ENCODE results near the gene PLCL2.

The PLCL2 gene

DNA sequence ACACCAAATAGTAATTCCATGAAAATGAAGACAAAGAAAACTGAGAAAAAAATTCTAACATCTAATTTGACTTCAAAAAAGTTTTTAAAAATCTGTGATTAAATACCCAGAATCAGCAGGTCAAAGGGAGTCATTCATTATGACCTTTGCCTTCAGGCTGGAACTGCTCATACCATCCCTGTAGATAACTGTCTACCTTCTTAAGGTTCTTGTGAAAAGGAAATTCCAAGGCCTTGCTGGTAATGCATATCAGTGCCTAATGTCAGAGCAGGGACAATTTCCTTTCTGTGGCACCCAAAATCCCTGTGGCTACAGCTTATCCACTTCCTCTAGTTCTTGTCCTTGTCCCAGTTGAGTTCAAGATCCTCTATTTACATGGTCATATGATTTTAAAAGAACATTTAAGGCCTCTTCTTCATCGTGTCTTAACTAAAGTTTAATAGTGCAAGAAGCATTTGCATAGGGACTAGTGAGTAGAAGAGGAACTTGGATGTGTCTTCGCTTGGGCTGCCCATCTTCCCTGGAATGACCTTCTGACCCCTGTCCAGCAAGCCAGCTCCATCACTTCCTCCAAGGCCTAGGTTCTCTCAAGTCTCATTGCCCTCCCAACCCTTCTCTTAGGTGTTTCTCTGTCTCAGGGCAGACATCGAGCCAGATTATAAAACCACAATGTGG lies 8.7 kb upstream of the PLCL2 start:
- DNase-seq (ENCODE audit: insufficient read length, low spot score) (no peak), FAIRE-seq (no peak)
- no peak for TF ChIP-seq SPI1 (IDR thresholded peaks at IDR 0.05; ENCODE audit: low read depth, low read length)
- no peak for TF ChIP-seq POLR2AphosphoS5 (IDR thresholded peaks at IDR 0.05; ENCODE audit: low read depth, low read length)
- no peak for TF ChIP-seq POLR2A (IDR thresholded peaks at IDR 0.05; ENCODE audit: low read depth, low read length)
- no peak for TF ChIP-seq TAF1 (IDR thresholded peaks at IDR 0.05; ENCODE audit: low read depth, low read length)
- TF ChIP-seq PAX5 (IDR thresholded peaks at IDR 0.05; ENCODE audit: insufficient read depth, low read length, severe bottlenecking): no peak
- no peak for TF ChIP-seq POU2F2 (IDR thresholded peaks at IDR 0.05; ENCODE audit: low read depth, low read length)

DNA sequence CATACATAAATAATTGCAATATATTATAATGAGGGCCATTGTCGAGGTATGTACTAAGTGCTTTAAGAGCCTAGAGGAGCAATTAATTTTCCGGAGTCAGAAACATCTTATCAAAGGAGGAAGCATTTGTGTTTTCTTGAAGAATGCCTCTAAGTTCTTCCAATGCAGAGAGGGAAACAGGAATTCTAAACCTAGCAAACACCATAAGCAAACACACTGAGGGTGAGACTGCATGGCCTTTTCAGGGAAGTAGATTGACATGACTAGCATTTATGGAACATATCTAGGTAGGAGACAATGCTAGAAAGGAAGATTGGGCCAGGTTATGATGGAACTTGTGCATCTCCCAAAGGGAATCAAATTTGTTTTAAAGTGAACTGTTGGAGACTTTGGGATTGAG lies 7.2 kb upstream of the PLCL2 start:
- TF ChIP-seq POU2F2 (IDR thresholded peaks at IDR 0.05; ENCODE audit: low read depth, low read length) (no peak), TAF1 (IDR thresholded peaks at IDR 0.05; ENCODE audit: low read depth, low read length) (no peak), SPI1 (IDR thresholded peaks at IDR 0.05; ENCODE audit: low read depth, low read length) (no peak), PAX5 (IDR thresholded peaks at IDR 0.05; ENCODE audit: insufficient read depth, low read length, severe bottlenecking) (no peak), POLR2AphosphoS5 (IDR thresholded peaks at IDR 0.05; ENCODE audit: low read depth, low read length) (no peak), POLR2A (IDR thresholded peaks at IDR 0.05; ENCODE audit: low read depth, low read length) (no peak)
- no peak for FAIRE-seq
- no peak for DNase-seq (ENCODE audit: insufficient read length, low spot score)

GRCh38 chr3:16877911-16878310 lies 6.8 kb upstream of the PLCL2 start:
- DNase-seq (ENCODE audit: insufficient read length, low spot score) (no peak), FAIRE-seq (peak; percentile 38)
- no peak for TF ChIP-seq POU2F2 (IDR thresholded peaks at IDR 0.05; ENCODE audit: low read depth, low read length)
- TF ChIP-seq PAX5 (IDR thresholded peaks at IDR 0.05; ENCODE audit: insufficient read depth, low read length, severe bottlenecking): no peak
- TF ChIP-seq POLR2A (IDR thresholded peaks at IDR 0.05; ENCODE audit: low read depth, low read length): no peak
- no peak for TF ChIP-seq POLR2AphosphoS5 (IDR thresholded peaks at IDR 0.05; ENCODE audit: low read depth, low read length)
- TF ChIP-seq SPI1 (IDR thresholded peaks at IDR 0.05; ENCODE audit: low read depth, low read length): no peak
- TF ChIP-seq TAF1 (IDR thresholded peaks at IDR 0.05; ENCODE audit: low read depth, low read length): no peak

DNA sequence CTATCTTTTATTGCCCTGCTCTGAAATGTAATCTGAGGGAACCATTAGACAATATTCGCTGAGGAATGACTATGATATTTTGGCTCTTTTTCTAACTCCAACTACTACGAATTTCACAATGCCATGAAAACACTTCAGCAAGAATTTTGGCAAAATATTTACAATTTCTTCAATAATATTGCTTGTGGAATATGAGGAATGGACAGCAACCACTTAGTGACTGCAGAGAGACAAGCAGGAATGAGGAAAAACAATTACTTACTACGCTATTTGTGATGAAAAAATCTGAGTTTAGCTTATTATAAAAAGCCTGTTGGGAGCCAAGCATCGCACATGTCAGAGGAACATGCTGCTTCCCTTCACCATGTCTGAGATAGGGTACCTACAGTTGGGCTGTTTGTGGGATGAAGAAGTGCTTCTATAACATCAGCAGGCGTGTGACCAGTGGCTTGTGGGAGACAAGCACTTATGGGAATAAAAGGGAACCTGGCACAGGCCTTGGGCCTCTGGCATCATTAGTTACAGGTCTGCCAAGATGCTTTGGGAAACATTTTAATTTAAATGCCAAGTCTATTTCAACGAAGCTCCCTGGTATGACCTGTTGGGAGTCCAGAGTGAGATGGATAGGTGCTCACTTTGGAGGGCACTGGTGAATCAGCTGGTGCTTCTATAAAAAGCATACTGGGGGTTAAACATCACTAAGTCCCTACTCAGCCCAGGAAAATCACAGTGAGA lies 2.7 kb upstream of the PLCL2 start:
- DNase-seq (ENCODE audit: insufficient read length, low spot score) (no peak), FAIRE-seq (no peak)
- no peak for TF ChIP-seq SPI1 (IDR thresholded peaks at IDR 0.05; ENCODE audit: low read depth, low read length)
- TF ChIP-seq POLR2AphosphoS5 (IDR thresholded peaks at IDR 0.05; ENCODE audit: low read depth, low read length): no peak
- TF ChIP-seq PAX5 (IDR thresholded peaks at IDR 0.05; ENCODE audit: insufficient read depth, low read length, severe bottlenecking): no peak
- no peak for TF ChIP-seq POU2F2 (IDR thresholded peaks at IDR 0.05; ENCODE audit: low read depth, low read length)
- TF ChIP-seq POLR2A (IDR thresholded peaks at IDR 0.05; ENCODE audit: low read depth, low read length): no peak
- no peak for TF ChIP-seq TAF1 (IDR thresholded peaks at IDR 0.05; ENCODE audit: low read depth, low read length)

DNA sequence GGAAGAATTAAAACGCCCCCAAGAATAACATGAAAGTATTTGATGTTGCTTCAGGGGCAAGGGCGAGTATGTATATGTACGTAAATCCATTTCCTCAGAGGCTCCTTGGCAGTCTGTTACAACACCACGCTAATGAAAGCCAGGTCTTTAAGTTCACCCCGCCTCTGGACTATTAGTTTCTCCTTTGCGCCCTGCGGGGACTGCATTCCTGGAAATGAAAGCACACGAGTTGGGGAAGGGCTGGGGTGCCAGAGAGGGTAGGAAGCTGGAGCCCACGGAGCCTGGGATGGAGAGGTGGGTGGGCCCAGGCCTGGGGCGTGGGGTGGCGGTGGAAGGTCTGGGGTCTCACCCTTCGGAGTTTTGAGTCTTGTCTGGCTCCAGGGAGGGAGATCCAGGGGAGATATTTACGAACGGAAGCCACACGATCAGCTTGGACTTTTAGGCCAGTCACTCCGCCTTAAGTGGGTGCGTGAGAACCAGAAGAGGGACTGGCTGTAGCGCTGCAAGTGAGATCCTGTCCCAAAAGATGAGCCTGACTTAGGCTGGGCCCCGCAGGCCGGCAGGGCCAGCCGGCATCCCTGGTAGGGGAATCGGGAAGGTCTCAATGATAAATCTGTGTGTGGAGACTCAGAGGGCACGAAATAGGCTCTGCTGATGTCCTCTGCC lies 1.6 kb upstream of the PLCL2 start:
- FAIRE-seq (peak; percentile 26), DNase-seq (ENCODE audit: insufficient read length, low spot score) (no peak)
- TF ChIP-seq PAX5 (IDR thresholded peaks at IDR 0.05; ENCODE audit: insufficient read depth, low read length, severe bottlenecking) (no peak), POLR2AphosphoS5 (IDR thresholded peaks at IDR 0.05; ENCODE audit: low read depth, low read length) (no peak), SPI1 (IDR thresholded peaks at IDR 0.05; ENCODE audit: low read depth, low read length) (no peak), POU2F2 (IDR thresholded peaks at IDR 0.05; ENCODE audit: low read depth, low read length) (no peak), TAF1 (IDR thresholded peaks at IDR 0.05; ENCODE audit: low read depth, low read length) (no peak), POLR2A (IDR thresholded peaks at IDR 0.05; ENCODE audit: low read depth, low read length) (no peak)

DNA sequence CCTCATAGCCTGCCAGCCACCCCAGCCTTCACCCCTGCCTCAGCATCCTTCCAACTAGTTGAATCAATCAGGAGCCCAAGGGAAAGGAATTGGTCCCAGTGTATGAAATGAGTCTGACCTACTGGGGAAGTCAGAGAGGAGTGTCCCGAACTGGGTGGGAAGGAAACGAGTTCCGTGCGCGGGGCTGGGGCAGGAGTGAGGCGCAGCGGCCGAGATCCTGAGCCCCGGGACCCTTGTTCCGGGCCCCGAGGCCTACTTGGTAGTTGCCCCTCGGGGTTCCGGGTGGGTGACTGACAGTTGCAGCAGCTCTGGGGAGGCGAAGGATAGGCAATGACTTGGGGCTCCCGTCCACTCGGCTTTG lies 1.1 kb upstream of the PLCL2 start:
- no peak for FAIRE-seq
- TF ChIP-seq POU2F2 (IDR thresholded peaks at IDR 0.05; ENCODE audit: low read depth, low read length) (no peak), POLR2A (IDR thresholded peaks at IDR 0.05; ENCODE audit: low read depth, low read length) (no peak), POLR2AphosphoS5 (IDR thresholded peaks at IDR 0.05; ENCODE audit: low read depth, low read length) (no peak), TAF1 (IDR thresholded peaks at IDR 0.05; ENCODE audit: low read depth, low read length) (no peak), PAX5 (IDR thresholded peaks at IDR 0.05; ENCODE audit: insufficient read depth, low read length, severe bottlenecking) (no peak), SPI1 (IDR thresholded peaks at IDR 0.05; ENCODE audit: low read depth, low read length) (no peak)
- DNase-seq (ENCODE audit: insufficient read length, low spot score): no peak

DNA sequence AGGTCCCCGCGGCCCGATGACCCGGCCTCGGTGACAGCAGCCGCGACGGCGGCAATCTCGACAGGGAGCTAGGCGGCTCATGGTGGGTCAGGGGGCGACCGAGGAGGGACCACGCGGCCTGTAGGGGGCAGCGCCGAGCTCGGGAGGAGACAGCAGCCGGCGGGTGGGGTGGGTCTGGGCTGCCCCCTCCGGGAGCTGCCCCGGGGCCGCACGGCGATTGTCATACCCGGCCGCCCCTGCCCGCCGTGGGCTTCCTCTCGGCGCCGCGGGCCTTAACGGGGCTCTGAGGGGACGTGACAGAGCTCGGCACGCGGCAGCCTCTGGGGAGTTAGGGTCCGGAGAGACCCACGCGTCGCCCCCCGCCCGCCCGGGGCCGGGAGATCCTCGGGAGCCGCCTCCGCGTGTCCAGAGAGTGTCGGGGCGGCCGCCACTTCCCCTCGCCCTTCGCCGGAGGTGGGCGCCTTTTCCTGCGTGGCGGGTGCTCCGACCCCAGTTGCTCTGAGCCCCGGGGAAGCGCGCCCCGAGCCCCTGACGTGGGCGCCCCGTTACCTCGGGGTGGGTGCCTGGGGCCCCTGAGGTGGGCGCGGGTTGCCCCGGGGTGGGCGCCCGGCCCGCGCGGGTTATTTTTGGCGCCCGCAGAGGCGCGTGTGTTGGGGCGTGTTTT lies 539 bp upstream of the PLCL2 start:
- TF ChIP-seq TAF1 (IDR thresholded peaks at IDR 0.05; ENCODE audit: low read depth, low read length): no peak; the same call in 1 of the 2 replicates
- TF ChIP-seq PAX5 (IDR thresholded peaks at IDR 0.05; ENCODE audit: insufficient read depth, low read length, severe bottlenecking): no peak
- TF ChIP-seq SPI1 (IDR thresholded peaks at IDR 0.05; ENCODE audit: low read depth, low read length): 0 out of 2 replicates have a peak, but pooled peaks have one; percentile 30
- TF ChIP-seq POU2F2 (IDR thresholded peaks at IDR 0.05; ENCODE audit: low read depth, low read length): no peak
- TF ChIP-seq POLR2AphosphoS5 (IDR thresholded peaks at IDR 0.05; ENCODE audit: low read depth, low read length): no peak
- no peak for TF ChIP-seq POLR2A (IDR thresholded peaks at IDR 0.05; ENCODE audit: low read depth, low read length)
- DNase-seq (ENCODE audit: insufficient read length, low spot score): peak; percentile 93
- peak; percentile 75 for FAIRE-seq

DNA sequence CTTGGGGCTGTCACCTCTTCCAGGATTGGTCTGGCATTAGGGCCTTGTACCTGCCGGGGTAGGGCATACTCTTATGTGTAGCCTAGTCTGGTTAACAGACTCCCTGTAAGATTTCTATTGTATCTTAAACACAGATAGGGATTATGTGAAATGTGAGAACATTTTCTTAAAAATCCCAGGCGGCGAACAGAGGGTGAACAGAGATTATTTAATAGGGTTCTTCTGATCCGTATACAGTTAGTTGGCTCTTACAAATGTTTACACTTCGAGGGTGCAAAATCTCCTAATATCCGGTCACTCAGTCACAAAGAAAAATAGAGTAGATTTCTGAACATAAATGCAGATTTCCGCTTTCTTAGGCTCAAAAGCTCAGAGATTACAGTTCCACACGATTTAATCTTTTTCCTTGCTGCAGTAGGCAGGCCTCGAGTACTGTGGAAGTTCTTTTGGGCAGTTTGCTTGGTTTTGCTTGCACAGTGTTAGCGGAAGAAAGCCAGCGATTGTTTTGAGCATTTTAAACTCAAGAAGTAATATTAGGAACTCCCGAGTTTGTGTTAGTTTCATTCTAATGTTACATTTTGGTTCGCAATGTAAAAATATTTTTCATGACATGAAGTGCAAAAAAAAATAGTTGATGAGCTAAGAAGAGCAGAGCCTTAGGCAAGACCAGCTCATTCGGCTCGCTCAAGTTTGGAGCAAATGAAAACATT lies 993 bp downstream of the PLCL2 start:
- peak; percentile 86 for FAIRE-seq
- DNase-seq (ENCODE audit: insufficient read length, low spot score): no peak
- no peak for TF ChIP-seq PAX5 (IDR thresholded peaks at IDR 0.05; ENCODE audit: insufficient read depth, low read length, severe bottlenecking)
- no peak for TF ChIP-seq POU2F2 (IDR thresholded peaks at IDR 0.05; ENCODE audit: low read depth, low read length)
- TF ChIP-seq SPI1 (IDR thresholded peaks at IDR 0.05; ENCODE audit: low read depth, low read length): no peak
- no peak for TF ChIP-seq POLR2A (IDR thresholded peaks at IDR 0.05; ENCODE audit: low read depth, low read length)
- no peak for TF ChIP-seq TAF1 (IDR thresholded peaks at IDR 0.05; ENCODE audit: low read depth, low read length)
- no peak for TF ChIP-seq POLR2AphosphoS5 (IDR thresholded peaks at IDR 0.05; ENCODE audit: low read depth, low read length)
